Activated naive CD8-positive, alpha-beta T cell treated with anti-CD3 and anti-CD28 coated beads, Interleukin-2, amount 10 ng/mL, durations not matched to agents 7 days and 5 days (primary cell): ENCODE data around the gene PSME4. TPM values are rescaled to one million over a fixed set of nuclear protein-coding genes. Genes with fewer than 3 reads are reported as not detected.

Experiments
- ATAC-seq: fragments of 150-1000 bp; cut with Tn5 transposase; one replicate; pipeline ENCODE4 v1.10.0; 2021; ENCODE audit warnings: low read depth, moderate library complexity
- POLR2A ChIA-PET: fragments of 350-600 bp; sonication (Branson Sonifier 250); formaldehyde crosslinking; loops from one replicate; lab custom pipeline; 2021; ENCODE audit warnings: antibody characterized with exemption; lab: Charles Lee
- DNase-seq: peaks from one replicate; pipeline ENCODE4 v3.0.0; 2021
- H3K27ac Mint-ChIP-seq: one replicate; pipeline ENCODE4 v1.8.0; 2022; ENCODE audit warnings: mild to moderate bottlenecking, mixed read lengths
- H3K27me3 Mint-ChIP-seq: one replicate; pipeline ENCODE4 v1.8.0; 2022; ENCODE audit warnings: mild to moderate bottlenecking, moderate library complexity, mixed read lengths
- H3K36me3 Mint-ChIP-seq: one replicate; pipeline ENCODE4 v1.8.0; 2021; ENCODE audit warnings: mild to moderate bottlenecking, mixed read lengths
- H3K4me1 Mint-ChIP-seq: one replicate; pipeline ENCODE4 v1.8.0; 2021; ENCODE audit warnings: mixed read lengths
- H3K4me3 Mint-ChIP-seq: one replicate; pipeline ENCODE4 v1.8.0; 2022; ENCODE audit warnings: mild to moderate bottlenecking, moderate library complexity, mixed read lengths
- H3K9me3 Mint-ChIP-seq: one replicate; pipeline ENCODE4 v1.8.0; 2021; ENCODE audit warnings: mixed read lengths
- total RNA-seq, 2 experiments: library from RNA; stranded (reverse); gene quantifications; one replicate each; pipeline ENCODE4 v1.2.3, GENCODE V29; 2021

The PSME4 gene
- total RNA-seq, 2 experiments from 2014 or later, result 52.6 to 54.2 TPM

DNA sequence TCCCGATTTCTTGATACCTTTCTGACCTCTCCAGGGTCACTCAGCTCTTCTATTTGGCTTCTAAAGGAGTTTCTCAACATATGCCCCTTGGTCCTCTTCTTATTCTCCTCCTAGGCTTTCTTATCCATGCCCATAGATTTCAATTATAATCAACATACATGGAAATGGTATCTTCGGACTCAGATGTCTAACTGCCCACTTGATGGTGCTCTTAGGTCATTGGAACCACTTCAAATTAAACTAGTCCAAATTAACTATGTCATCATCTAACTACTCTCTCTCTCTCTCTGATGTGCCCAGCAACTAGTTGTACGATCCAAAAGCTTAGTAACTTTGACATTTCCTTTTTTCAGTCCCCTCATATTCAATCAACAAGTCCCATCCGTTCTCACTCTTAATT, 67.8 kb downstream of the PSME4 start:
- no peak overlapping the region for H3K4me3 Mint-ChIP-seq
- no peak for DNase-seq
- H3K9me3 Mint-ChIP-seq, result no peaks in the 10 kb centered on the region
- no peaks in the 10 kb centered on the region for H3K4me1 Mint-ChIP-seq
- H3K27ac Mint-ChIP-seq, result no peak overlapping the region
- no peaks in the 10 kb centered on the region for H3K27me3 Mint-ChIP-seq
- no peak for ATAC-seq
- H3K36me3 Mint-ChIP-seq, result peaks cover 31% of the 10 kb centered on the region
- POLR2A ChIA-PET, result no interaction called here

DNA sequence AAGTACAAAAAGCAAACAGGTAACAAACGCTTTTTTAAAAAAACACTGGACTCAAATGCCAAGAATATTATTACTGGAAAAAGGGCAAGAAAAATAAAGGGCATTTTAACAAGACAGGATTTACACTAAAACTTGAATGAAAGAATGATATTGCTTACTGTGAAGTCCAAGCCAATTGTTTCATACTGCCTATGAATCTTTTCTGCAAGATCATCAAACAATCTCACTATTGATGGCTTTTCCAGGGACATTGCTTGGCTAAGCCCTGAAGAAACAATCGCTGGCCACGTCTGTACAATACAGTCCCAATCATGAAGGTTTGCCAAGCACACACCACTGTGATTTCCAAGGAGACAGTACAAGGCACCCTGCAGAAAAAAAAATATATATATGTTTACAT, 69.6 kb downstream of the PSME4 start:
- POLR2A ChIA-PET, result no interaction called here
- no peaks in the 10 kb centered on the region for H3K4me1 Mint-ChIP-seq
- H3K4me3 Mint-ChIP-seq, result no peak overlapping the region
- no peaks in the 10 kb centered on the region for H3K27me3 Mint-ChIP-seq
- DNase-seq, result no peak
- peaks cover 33% of the 10 kb centered on the region for H3K36me3 Mint-ChIP-seq
- H3K27ac Mint-ChIP-seq, result no peak overlapping the region
- ATAC-seq, result no peak
- H3K9me3 Mint-ChIP-seq, result no peaks in the 10 kb centered on the region

DNA sequence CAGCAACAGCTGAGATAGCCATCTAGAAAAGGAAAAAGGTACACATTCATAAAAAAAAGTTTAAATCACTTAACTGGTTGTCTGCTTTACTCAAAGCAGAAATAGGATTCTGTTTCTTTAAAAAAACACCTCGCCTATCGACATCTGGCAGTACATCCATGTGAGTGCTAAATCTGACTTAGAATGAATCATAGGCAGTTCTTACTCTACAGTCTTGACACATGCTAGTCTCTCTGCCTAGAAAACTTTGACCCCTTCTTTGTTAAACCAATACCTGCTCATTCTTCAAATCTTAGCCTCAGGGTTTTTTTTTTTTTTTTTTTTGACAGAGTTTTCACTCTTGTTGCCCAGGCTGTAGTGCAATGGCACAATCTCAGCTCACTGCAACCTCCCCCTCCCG, 73.9 kb downstream of the PSME4 start:
- H3K36me3 Mint-ChIP-seq, result peaks cover 42% of the 10 kb centered on the region
- H3K4me3 Mint-ChIP-seq, result no peak overlapping the region
- ATAC-seq (no peak), DNase-seq (no peak)
- POLR2A ChIA-PET, result no interaction called here
- H3K4me1 Mint-ChIP-seq, result no peaks in the 10 kb centered on the region
- no peaks in the 10 kb centered on the region for H3K9me3 Mint-ChIP-seq
- no peak overlapping the region for H3K27ac Mint-ChIP-seq
- no peaks in the 10 kb centered on the region for H3K27me3 Mint-ChIP-seq

DNA sequence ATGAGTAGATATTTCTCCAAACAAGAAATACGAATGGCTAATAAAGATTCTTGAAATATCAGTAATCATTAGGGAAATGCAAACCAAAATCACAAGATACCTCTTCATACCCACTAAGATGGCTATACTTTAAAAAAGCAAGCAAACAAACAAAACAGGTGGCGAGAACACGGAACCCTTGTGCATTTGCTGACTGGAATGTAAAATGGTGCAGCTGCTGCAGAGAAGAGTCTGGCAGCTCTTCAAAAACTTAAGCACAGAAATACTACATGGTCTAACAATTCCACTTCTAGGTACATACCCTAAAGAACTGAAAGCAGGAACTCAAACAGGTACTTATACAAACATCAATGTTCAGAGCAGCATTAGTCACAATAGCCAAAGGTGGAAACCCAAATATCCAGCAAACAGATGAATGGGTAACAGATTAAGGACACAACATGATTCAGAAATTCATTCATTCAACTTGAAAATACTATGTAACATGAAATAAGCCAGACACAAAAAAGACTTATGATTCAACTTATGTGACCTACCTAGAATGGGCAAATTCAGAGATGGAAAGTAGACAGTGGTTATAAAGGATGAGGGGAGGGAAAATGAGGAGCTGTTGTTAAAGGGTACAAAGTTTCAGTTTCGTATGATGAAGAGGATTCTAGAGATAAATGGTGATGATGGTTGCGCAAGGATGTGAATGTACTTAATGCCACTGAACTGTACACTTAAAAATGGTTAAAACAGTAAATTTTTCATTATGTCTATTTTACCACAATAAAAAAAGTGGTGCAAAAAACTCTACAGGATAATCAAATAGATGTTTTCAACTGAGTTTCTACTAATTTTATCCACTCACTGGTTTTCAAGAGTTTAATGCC, 84.2 kb downstream of the PSME4 start:
- Mint-ChIP-seq H3K4me3 (no peak overlapping the region), H3K36me3 (peaks cover 56% of the 10 kb centered on the region), H3K9me3 (no peaks in the 10 kb centered on the region), H3K27me3 (no peaks in the 10 kb centered on the region), H3K27ac (no peak overlapping the region), H3K4me1 (peaks cover 3% of the 10 kb centered on the region)
- ATAC-seq, result no peak
- DNase-seq, result no peak
- POLR2A ChIA-PET, result no interaction called here

DNA sequence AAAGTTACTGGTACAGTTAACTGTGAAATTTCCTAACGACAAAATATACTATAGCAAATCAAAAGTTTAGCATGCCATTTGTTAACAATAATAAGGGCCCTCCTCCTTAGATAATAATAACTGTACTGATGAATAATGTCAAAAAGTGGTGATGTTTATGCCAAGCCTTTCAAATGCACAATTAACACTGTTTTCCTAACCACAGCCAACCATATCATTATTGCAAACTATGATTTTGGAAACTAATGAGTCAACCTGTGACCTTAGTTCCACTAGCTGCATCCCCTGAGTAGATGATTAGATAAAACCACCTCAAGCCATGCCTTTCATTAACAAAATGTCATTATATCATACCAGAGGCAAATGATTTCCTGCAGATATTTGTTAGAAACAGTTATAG, 85.9 kb downstream of the PSME4 start:
- POLR2A ChIA-PET, result no interaction called here
- Mint-ChIP-seq H3K36me3 (peaks cover 58% of the 10 kb centered on the region), H3K4me3 (no peak overlapping the region), H3K9me3 (no peaks in the 10 kb centered on the region), H3K4me1 (peaks cover 3% of the 10 kb centered on the region), H3K27me3 (no peaks in the 10 kb centered on the region), H3K27ac (no peak overlapping the region)
- ATAC-seq (no peak), DNase-seq (no peak)

DNA sequence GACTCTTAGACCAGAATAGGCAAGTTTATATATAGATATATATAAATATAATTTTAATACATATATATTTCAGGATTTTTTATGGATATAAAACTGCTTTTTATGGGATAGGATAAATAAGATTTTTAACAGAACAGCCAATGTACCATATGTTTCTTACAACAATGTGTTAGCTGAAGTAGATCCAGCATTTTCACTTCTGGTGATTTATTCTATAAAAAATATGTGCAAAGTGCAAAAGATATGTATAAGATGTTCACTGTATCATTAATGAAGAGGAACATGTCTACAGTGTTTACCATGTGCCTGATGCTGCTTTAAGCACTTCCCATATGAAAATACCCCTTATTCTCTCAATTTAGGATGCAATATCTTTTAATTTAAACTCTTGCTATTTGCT, 88.8 kb downstream of the PSME4 start:
- no peaks in the 10 kb centered on the region for H3K9me3 Mint-ChIP-seq
- ATAC-seq (no peak), DNase-seq (no peak)
- POLR2A ChIA-PET, result no interaction called here
- no peak overlapping the region for H3K4me3 Mint-ChIP-seq
- H3K27me3 Mint-ChIP-seq, result no peaks in the 10 kb centered on the region
- H3K27ac Mint-ChIP-seq, result no peak overlapping the region
- peaks cover 3% of the 10 kb centered on the region for H3K4me1 Mint-ChIP-seq
- peaks cover 39% of the 10 kb centered on the region for H3K36me3 Mint-ChIP-seq

DNA sequence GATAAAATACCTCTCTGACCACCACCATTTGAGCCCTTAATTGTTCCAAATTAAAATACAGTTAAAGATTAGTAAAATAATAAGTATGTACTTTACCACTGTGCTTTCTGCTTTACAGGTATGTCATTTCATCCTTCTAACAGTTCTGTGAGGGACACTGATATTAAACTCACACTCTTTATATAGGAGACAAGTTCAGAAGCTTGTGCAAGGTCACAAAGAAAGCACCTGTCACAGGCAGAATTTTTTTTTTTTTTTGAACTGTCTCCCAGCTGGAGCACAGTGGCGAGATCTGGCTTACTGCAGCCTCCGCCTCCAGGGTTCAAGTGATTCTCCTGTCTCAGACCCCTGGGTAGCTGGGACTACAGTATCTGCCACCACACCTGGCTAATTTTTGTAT, 89.4 kb downstream of the PSME4 start:
- H3K4me3 Mint-ChIP-seq, result no peak overlapping the region
- POLR2A ChIA-PET, result no interaction called here
- H3K27me3 Mint-ChIP-seq, result no peaks in the 10 kb centered on the region
- no peaks in the 10 kb centered on the region for H3K9me3 Mint-ChIP-seq
- no peak overlapping the region for H3K27ac Mint-ChIP-seq
- DNase-seq, result no peak
- no peak for ATAC-seq
- peaks cover 33% of the 10 kb centered on the region for H3K36me3 Mint-ChIP-seq
- H3K4me1 Mint-ChIP-seq, result no peaks in the 10 kb centered on the region

DNA sequence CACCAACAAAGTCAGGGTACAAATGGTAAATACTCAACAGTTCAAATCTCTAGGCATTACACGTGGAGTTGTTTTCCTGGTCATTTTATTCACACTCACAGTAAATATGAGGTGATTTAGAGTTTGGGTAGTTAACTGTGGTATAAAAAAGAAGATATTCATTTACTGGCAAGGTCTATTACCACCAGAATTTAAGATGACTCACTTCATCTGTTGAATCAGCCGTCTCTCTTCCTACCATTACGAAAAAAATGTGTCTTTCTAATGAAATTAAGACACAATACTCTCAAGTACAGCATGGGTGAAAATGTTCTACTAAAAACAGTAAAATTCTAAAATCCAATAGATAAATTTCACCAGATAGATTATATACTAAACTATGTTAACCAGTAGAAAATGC, 90.0 kb downstream of the PSME4 start:
- peaks cover 27% of the 10 kb centered on the region for H3K36me3 Mint-ChIP-seq
- H3K27me3 Mint-ChIP-seq, result no peaks in the 10 kb centered on the region
- H3K27ac Mint-ChIP-seq, result no peak overlapping the region
- DNase-seq (no peak), ATAC-seq (no peak)
- no peak overlapping the region for H3K4me3 Mint-ChIP-seq
- no peaks in the 10 kb centered on the region for H3K9me3 Mint-ChIP-seq
- POLR2A ChIA-PET, result no interaction called here
- H3K4me1 Mint-ChIP-seq, result no peaks in the 10 kb centered on the region

DNA sequence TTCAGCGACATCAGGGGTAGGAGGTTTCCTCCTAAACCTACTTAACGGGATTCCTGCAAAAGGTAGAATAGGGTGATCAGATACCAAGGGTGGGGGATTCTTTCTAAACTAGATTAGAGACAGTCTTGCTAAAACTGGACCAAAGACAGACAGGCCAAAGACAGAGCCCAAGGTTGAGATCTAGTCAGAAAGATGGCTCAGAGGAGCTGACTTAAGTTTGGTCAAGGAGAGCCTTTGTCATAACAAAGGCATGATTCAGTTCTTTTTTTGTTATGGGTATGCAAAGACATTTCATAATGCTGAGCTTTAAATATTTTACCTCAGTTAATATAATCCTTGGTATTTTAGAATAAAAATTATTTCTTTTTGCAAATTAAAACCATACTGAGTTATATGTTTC, 93.2 kb downstream of the PSME4 start:
- peaks cover 17% of the 10 kb centered on the region for H3K36me3 Mint-ChIP-seq
- no peaks in the 10 kb centered on the region for H3K9me3 Mint-ChIP-seq
- POLR2A ChIA-PET, result interaction anchor here (0.7 kb wide), 1 partner anchor 93 kb away, joined by 3 read pairs; the partner anchor contains the start of gene PSME4
- no peak for DNase-seq
- H3K27ac Mint-ChIP-seq, result no peak overlapping the region
- H3K4me3 Mint-ChIP-seq, result no peak overlapping the region
- ATAC-seq, result no peak
- no peaks in the 10 kb centered on the region for H3K4me1 Mint-ChIP-seq
- H3K27me3 Mint-ChIP-seq, result no peaks in the 10 kb centered on the region

DNA sequence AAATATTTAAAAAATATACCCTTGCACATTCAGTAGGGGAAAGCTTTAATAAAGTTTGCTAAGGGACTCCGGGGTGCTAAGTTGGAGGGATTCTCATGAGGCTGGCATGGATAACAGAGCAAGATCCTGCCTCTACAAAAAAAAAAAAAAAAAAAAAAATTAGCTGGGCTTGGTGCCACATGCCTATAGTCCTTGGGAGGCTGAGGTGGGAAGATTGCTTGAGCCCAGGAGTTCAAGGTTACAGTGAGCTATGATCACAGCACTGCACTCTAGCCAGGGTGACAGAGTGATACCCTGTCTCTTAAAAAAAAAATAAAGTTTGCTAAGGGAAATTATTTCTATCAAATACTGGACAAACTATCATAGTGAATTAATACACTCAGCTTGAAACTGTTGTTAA, 93.7 kb downstream of the PSME4 start:
- POLR2A ChIA-PET, result interaction anchor here (0.7 kb wide), 1 partner anchor 94 kb away, joined by 3 read pairs; the partner anchor contains the start of gene PSME4
- H3K4me1 Mint-ChIP-seq, result no peaks in the 10 kb centered on the region
- no peak overlapping the region for H3K27ac Mint-ChIP-seq
- DNase-seq (no peak), ATAC-seq (no peak)
- peaks cover 14% of the 10 kb centered on the region for H3K36me3 Mint-ChIP-seq
- no peaks in the 10 kb centered on the region for H3K9me3 Mint-ChIP-seq
- H3K27me3 Mint-ChIP-seq, result no peaks in the 10 kb centered on the region
- no peak overlapping the region for H3K4me3 Mint-ChIP-seq

DNA sequence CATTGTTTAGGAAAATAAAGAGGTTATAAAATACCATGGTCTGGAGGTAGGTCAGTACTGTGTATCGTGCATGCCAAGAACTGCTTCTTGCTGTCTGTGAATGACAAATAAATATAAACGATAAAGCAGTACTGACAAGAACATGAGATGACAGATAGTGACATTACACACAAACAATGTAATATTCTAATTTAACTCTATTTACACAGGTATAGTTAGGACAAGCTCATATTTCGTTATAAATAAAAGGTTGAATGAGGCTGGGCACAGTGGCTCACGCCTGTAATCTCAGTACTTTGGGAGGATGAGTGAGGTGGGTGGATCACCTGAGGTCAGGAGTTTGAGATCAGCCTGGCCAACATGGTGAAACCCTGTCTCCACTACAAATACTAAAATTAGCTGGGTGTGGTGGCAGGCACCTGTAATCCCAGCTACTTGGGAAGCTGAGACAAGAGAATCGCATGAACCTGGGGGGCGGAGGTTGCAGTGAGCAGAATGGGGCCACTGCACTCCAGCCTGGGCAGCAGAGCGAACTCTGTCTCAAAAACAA, 96.3 kb downstream of the PSME4 start:
- Mint-ChIP-seq H3K27me3 (no peaks in the 10 kb centered on the region), H3K27ac (no peak overlapping the region), H3K4me3 (no peak overlapping the region), H3K4me1 (no peaks in the 10 kb centered on the region), H3K36me3 (peaks cover 4% of the 10 kb centered on the region), H3K9me3 (no peaks in the 10 kb centered on the region)
- DNase-seq (no peak), ATAC-seq (no peak)
- POLR2A ChIA-PET, result no interaction called here

DNA sequence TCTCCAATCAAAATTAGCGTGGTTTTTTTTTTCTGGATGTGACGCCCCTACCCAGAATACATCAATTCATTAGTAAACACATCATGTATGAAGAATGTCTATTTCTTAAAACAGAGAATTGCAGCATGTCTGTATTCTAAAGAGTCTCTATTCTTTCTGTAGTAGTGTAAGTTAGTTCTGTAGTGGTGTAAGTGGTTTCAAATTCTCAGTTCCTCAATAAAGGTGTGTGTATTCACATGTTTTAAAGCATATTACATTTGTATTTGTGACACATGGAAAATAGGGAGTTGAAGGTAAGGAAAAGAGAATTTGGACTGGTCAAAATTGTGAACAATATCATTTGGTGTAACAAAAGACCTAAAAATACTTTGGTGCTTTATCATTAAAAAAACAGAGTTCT, 103.0 kb downstream of the PSME4 start:
- DNase-seq, result no peak
- no peak for ATAC-seq
- Mint-ChIP-seq H3K4me3 (no peak overlapping the region), H3K27ac (no peak overlapping the region), H3K36me3 (peaks cover 18% of the 10 kb centered on the region), H3K9me3 (no peaks in the 10 kb centered on the region), H3K4me1 (no peaks in the 10 kb centered on the region), H3K27me3 (no peaks in the 10 kb centered on the region)
- POLR2A ChIA-PET, result no interaction called here

DNA sequence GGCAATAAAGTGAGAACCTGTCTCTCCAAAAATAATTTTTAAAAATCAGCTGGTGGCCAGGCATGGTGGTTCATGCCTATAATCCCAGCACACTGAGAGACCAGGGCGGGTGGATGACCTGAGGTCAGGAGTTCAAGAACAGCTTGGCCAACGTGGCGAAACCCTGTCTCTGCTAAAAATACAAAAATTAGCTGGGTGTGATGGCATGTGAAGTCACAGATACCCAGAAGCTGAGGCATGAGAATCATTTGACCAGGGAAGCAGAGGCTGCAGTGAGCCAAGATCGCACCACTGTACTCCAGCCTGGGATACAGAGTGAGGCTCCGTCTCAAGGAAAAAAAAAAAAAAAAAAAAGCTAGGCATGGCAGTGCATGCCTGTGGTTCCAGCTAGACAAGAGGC, 103.6 kb downstream of the PSME4 start:
- DNase-seq, result no peak
- no peaks in the 10 kb centered on the region for H3K27me3 Mint-ChIP-seq
- H3K4me3 Mint-ChIP-seq, result no peak overlapping the region
- no peak overlapping the region for H3K27ac Mint-ChIP-seq
- peaks cover 18% of the 10 kb centered on the region for H3K36me3 Mint-ChIP-seq
- no peak for ATAC-seq
- H3K4me1 Mint-ChIP-seq, result no peaks in the 10 kb centered on the region
- POLR2A ChIA-PET, result no interaction called here
- no peaks in the 10 kb centered on the region for H3K9me3 Mint-ChIP-seq

DNA sequence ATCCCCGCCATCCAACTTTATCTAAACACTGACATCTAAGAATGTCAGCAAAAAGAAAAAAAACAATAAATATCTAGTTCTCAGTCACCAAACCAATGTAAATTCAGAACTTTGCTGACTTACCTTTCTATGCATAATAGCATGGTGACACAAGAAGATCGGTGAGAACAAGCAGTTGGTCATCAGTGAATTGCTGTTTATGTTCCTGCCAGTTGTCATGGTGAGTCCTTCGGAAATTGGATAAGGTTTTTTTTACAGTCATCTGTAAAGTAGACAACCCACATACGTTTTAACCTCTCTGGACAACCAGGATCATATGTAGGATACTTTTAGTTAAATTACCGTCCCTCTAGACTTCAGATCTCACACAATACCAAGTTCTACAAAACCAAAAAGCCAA, 104.8 kb downstream of the PSME4 start:
- peaks cover 18% of the 10 kb centered on the region for H3K36me3 Mint-ChIP-seq
- H3K27me3 Mint-ChIP-seq, result no peaks in the 10 kb centered on the region
- DNase-seq (no peak), ATAC-seq (no peak)
- H3K4me3 Mint-ChIP-seq, result no peak overlapping the region
- H3K27ac Mint-ChIP-seq, result no peak overlapping the region
- H3K4me1 Mint-ChIP-seq, result no peaks in the 10 kb centered on the region
- no peaks in the 10 kb centered on the region for H3K9me3 Mint-ChIP-seq
- POLR2A ChIA-PET, result no interaction called here
